Activated CD4-positive, alpha-beta T cell treated with anti-CD3 and anti-CD28 coated beads, Interleukin-2, amount 50 U/mL, for 1 hour (primary cell): ENCODE results near the gene C17orf100.
A peak's percentile ranks its signal among the peaks of the same experiment; 100 is the strongest.

Source experiments
- DNase-seq: peaks from one replicate; pipeline ENCODE4 v3.0.0-alpha.2; 2020

C17orf100 gene

DNA sequence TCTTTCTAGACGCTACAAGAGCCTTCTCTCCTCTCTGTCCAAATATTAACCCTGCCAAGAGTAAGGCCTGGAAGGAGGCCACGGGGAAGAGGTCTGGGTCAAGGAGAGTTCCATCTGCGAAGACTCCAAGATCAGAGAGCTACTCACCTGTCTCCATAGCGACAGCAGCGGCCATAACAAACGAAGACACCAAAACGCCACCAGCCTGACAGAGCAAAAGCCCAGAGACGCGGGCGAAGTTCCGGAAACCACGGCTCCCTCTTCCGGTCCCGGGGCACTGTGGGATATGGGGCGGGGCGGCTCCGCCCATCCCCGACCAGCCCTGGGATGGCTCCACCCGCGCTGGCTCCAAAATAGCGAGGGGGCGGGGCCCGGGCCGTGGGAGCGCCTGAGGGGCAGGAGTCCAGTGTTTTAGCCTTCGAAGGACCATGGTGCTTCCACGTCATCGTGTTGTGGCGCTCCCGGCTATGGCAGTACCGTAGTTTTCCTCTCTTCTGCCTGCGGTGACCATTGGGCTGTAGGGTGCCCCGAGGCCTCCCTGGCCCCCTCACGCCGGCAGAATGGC lies at the start of gene C17orf100, which contains the start of gene MED31:
Gene C17orf100 (plus strand): TSS at position 409 of the 565 bp plus-strand sequence. CDS start 152 bp downstream, at position 561.
Gene MED31 (minus strand): TSS at position 252 of the 565 bp plus-strand sequence. CDS start 77 bp downstream, at position 175.
- DNase-seq: peak; percentile 92

DNA sequence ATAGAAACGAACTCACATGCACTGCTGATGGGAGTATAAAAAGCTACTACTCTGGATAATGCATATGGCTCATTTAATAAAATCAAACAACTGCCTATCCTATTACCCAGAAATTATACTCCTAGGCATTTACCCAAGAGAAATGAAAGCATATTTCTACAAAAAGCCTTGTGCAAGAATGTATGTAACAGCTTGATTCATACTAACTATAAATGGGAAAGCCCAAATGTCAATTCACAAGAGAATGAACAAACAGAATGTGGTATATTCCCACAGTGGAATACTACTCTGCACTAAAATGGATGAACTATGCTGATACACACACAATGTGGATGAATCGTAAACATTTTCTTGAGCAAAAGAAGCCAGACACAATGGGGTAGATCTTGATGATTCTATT lies 49.4 kb upstream of the C17orf100 start:
- no peak for DNase-seq

DNA sequence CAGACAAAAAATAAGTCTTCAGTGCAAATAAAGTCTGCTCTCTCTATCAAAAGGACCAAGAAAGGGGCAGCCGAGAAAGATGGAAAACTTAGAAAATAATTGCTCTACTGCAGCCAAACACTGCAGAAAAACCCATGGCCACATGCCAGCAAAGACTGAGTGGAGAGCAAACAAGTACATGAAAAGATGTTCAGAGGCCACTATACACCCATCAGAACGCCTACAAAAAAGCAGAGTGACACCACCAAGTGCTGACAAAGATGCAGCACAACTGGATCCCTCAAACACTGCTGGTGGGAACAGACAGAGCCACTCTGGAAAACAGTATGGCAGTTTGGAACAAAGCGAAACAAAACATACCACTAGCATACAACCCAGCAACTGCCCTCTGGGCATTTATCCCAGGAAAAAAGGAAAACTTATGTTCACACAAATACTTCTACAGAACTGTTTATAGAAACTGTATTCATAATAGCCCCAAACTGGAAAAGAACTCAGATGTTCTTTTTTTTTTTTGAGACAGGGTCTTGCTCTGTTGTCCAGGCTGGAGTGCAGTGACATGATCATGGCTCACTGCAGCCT lies 47.7 kb upstream of the C17orf100 start:
- DNase-seq: no peak

DNA sequence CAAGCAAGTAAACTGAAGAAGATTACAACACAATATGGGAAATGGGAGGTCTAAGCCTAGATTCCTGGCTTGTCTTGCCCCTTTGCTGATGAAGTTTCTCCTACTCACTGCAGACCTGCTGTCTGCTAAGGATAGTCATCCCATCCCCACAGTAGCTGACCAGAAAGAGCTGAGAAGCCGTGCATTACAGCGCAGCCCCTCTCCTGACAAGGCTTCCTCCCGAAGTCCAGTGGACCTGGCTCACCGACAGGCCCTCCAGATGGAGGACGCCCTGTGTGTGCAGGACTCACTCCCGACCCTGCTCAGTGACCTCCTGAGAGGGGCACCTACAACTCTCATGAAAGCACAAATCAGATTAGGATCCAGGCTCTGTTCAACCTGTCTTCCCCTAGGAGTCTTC lies 46.4 kb upstream of the C17orf100 start:
- DNase-seq: no peak

DNA sequence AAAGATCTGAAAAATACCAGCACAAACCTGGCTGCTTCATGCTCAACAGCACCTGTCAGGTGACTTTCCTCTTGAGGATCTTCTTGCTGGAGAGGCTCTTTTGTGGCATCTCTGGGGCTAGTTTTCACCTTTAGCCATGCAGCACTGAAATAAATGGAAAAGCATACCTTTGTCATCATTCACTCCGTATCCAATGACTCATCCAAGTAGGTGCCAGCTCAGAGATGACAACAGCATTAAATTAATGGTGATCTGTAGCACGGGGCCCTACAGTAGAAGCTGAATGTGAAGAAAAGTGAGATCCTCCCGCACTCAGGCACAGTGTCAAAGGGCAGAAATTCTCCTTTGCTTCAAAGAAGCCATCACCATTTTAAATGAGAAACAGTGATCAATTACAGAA lies 43.2 kb upstream of the C17orf100 start:
- DNase-seq: no peak

DNA sequence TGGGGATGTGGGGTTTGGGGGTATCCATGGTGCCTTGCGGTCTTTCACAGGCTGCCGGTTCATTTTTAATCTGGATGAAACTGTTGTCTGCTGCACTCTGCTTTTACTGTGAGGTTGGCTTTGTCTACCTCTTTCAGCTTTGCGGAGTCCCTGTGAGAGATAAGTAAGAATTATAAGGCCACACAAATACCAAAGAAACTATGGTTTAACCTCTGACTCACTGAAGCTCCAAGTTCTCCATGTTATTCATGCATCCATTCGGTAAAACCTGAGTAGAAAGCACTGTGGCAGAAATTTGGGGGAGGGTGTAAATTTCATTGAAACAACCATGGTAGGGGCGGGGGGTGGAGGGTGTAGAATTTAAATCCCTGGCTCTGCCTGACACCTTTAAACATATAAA lies 41.6 kb upstream of the C17orf100 start:
- DNase-seq: no peak

DNA sequence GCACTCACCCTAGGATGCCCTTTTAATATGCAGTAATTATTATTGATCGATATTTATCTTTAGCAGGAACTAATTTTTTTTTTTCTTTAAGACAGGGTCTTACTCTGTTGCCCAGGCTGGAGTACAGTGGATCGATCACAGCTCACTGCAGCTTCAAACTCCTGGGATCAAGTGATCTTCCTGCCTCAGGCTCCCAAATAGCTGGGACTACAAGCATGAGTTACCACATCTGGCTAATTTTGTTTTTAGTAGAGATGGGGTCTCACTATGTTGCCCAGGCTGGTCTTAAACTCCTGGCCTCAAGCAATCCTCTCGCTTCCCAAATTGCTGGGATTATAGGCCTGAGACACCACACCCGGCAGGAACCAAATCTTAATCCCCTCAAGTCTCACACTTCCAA lies 40.3 kb upstream of the C17orf100 start:
- DNase-seq: no peak

DNA sequence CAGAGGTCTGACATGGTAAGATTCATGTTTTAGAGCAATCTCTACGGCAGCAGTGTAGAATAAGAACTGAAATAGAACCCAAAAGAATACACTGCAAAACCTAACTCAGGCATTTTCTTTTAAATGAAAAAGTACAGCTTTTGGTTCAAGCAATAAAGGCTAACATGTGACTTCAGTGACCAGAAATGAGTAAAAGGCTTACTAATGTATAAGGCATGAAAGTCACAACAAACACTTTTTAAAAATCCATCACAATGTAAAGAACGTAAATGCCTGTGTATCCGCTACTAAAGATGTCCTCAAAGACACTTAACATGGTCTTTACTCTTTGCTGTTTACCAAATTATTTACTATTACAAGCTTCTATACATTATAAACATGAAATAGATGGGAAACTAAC lies 27.6 kb upstream of the C17orf100 start:
- no peak for DNase-seq

DNA sequence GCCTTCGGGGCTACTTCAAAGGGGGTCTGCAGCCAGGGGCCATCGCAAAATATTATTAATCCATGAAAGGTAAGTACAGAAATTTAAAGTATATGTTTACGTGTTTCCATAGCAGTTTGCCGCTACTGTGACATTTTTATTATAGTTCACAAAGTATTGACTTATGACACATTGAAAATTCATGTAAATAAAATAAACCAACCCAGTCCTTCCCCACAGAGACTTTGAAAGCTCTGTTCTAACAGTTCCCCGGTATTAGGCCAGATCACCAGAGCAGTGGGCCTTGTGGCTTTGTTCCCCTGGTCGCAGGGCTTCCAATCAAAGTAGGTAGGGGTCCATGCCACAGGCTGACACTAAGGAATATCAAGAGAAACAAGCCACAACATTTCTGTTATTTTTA lies 24.9 kb upstream of the C17orf100 start:
- no peak for DNase-seq

DNA sequence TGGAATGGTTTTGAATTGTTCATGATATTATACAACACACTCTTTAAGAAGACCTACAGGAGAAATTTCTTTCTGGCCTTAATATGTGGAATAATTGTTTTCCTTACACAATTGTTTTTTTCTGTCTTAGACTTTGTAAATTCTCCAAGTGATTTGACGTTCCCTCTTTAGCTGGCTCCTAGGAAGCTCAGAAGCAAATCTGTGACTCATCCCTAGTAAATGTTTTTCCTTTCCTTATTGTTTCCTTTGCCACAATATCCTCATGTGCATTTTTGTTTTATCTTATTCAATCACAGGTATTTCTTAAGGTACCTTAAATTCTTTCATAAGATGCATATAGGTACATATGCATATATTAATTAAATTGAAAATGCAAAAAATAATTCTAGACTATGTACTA lies 24.5 kb upstream of the C17orf100 start:
- DNase-seq: no peak

DNA sequence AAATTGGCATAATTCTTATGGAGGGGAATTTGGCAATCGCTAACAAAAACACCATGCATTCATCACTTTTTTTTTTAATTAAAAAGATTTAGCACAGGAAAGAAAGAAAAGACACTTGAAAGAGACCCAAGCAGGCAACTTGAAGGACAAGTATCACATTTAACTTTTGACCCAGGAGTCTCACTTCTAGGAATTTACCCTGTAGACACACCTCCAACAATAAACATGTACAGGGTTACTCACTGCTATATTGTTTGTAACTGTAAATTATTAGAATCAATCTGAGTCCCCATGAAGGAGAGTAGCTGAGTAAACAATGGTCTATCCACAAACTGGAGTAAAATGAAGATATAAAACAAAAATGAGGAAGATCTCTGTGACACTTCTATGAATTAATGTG lies 21.2 kb upstream of the C17orf100 start:
- DNase-seq: no peak

DNA sequence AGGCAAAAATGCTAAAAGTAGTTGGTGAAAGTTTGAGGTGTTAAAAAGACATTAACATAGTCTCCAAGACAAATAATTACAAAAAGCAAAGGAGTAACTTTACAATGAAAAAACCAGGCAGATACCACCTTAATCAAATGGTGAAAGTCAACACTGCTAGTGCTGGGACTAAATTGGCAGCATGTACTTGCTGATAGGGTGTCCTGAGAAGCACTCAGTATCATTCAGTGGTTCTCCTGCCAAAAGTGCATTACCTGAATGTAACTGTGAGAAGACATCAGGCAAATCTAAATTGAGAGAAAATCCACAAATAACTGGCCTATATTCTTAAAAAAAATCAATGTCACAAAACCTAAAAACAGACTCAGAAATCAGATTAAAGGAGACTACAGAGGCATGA lies 19.0 kb upstream of the C17orf100 start:
- DNase-seq: no peak

DNA sequence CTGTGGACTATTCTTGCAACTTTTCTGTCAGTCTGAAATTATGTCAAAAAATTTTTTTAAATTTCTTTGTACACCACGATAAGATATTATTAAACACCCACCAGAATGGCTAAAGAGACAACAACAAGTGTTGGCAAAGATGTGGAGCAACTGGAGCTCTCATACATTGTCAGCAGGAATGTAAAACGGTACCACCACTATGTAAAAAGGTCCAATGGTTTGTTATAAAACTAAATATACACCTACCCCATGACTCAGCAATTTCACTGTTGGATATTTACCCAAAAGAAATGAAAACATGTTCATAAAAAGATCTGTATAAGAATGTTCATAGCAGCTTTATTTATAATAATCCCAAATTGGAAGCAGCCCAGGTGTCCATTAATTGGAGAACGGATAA lies 18.3 kb upstream of the C17orf100 start:
- DNase-seq: no peak

DNA sequence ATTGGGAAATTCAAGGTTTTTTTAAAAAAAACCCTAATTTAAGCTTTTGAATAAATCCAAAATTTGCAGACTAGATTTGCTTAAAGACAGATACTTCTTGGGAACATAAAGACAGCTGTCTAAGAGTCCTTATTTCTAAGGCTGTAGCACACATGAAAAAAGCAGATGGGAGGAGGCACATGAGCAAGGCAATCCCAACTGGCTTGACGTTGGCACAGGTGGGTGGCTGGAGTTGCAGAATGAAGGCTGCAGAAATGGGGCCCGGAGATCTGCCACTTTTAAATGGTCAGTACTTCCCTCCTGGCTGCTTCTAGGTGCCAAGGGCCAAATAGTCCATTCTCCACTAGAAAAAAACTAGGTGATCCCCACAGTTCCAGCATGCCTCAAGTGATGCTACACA lies 15.5 kb upstream of the C17orf100 start:
- no peak for DNase-seq

DNA sequence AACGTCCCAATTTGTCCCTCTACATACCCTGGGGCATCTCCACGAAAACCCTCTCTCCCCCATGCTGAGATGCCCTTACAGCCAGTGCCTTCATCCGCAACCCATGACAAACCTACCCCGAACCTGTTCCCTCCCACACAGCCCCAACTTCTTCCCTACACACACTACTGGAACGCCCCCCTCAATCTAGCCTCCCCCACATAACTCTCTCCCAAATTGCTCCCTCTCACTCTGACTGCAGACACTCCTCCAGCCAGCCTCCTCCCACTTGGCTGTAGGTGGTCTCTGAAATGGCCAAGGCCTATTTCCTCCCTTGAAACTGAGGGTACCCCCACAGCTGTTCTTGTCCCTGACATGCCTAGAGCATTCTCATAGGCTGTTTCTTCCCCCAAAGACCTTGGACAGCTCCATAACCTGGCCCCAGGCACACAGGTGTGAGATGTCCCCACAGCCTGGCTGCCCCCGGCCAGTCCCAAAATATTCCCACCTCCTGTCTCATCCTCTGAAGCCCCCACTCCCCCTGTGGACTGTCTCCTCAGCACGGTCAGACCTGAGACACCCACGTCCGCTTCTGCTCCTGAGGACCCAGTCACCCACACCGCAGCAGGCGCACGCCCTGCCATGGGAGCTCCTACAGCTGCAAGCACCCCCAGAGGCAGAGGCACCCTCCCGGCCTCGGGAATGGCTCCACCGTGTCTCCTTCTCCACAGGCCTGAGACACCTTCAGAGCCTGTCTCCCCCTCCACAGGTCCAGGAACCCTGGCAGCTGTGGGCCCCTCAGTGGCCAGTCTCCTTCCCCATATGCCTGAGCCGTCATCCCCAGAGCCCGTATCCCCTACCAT lies 14.7 kb upstream of the C17orf100 start:
- no peak for DNase-seq

DNA sequence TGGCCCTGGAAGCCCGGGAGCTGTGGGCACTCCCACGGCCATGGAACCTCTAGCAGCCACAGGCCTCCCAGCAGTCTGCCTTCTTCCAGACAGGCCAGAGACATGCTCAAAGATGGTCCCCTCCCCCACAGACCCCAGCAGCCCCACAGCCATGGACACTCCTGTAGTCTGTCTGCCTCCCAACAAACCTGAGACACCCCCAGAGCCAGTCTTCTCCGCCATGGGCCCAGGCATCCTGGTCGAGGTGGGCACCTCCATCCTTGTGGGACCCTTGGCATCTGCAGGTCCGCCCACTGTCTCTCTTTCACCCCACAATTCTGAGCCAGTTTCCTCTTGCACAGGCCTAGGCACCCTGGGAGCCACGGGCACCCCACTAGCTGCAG lies 14.1 kb upstream of the C17orf100 start:
- DNase-seq: no peak

DNA sequence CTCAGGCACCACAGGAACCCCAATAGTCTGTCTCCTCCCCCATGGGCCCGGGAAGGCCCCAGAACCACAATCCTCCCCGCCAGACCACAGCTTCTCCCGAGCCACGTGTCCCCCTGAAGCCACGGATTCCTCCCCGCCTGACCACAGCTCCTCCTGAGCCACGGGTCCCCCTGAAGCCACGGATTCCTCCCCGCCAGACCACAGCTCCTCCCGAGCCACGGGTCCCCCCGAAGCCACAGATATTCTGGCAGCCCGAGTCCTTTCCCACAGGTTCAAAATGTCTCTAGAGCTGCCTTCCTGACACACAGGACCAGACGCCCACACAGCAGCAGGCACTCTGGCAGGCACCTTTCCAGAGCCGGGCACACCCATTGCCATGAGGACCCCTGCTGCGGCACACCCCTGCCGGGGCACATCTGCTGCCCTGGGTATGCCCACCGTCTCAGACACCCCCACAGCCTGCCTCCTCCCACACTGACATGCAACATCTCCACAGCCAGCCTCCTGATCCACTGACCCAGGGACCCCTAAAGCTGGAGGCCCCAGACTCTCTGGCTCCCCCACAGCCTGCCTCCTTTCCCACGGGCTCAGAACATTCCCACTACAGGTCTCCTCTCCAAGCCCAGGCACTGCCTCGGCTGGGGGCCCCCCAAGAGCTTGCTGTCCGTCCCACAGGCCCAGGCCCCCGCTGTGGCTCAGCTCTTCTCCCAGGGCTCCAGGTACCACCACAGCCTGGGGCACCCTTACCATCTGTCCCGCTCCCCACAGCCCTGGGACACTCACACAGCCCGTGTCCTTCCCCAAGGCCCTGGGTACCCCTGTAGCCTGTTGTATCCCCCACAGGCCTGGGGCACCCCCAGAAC lies 13.3 kb upstream of the C17orf100 start:
- DNase-seq: no peak

DNA sequence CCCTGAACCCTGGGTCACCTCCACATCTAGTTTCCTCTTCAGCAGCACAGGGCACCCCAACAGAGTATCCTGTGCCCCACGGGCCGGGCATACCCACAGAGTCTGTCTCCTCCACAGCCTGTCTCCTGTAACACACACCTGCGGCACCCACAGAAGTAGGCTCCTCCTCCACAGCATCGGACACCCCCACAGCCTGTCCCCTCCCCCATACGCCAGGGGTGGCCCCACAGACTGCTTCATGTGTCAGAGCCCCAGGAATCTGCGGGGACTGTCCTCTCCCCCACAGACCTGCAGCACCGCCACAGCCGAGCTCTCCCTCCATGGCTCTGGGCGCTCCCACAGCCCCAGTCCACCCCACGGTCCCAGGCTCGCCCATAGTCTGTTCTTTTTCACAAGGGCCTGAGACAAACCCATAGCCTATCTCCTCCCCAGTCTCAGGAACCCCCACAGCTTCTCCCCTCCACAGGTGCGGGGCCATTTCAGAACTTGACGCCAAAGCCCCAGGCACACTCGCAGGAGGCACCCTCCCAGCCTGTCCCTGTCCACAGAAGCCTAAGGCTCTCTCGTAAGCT lies 12.5 kb upstream of the C17orf100 start:
- DNase-seq: no peak

DNA sequence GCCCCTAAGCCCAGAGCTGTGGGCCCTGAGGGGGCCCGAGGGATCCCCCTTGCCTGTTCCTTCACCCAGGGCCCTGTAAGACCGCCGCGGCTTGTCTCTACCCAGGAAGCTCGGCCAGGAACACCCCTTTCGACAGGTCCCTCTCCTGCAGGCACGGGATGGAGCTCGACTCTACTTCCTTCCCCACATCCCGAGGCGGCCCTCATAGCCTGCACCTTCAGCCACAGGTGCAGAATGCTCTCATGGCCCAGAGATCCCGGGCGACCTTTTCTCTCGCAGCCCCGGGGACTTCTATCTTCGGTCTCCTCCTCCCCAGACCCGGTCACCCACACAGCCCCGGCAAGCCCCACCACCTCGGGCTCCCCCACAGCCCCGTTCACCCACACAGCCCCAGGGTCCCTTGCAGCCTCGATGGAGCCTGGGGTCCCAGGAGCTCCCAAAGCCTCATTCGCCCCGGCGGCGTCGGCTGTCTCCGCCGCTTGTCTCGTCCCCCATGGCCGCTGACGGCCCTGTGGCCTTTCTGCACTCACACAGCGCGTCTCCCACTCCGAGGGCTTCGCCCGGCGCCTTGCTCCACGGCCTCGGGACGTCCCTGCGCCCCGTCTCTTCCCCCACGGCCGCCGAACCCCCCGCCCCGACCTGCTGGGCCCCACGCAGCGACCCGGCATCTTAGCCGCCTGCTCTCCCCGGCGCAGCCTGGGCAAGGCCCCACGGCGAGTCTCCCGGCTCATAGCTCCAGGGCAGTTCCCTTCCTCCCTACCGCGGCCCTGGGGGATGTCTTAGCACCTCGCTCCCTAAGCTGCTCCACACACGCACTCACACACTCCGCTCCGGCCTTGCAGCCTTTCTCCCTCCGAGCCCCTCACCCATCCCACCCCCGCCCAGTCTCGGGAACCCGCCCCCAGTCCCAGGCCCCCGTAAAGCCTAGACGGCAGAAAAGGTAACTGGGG lies 11.7 kb upstream of the C17orf100 start:
- no peak for DNase-seq

DNA sequence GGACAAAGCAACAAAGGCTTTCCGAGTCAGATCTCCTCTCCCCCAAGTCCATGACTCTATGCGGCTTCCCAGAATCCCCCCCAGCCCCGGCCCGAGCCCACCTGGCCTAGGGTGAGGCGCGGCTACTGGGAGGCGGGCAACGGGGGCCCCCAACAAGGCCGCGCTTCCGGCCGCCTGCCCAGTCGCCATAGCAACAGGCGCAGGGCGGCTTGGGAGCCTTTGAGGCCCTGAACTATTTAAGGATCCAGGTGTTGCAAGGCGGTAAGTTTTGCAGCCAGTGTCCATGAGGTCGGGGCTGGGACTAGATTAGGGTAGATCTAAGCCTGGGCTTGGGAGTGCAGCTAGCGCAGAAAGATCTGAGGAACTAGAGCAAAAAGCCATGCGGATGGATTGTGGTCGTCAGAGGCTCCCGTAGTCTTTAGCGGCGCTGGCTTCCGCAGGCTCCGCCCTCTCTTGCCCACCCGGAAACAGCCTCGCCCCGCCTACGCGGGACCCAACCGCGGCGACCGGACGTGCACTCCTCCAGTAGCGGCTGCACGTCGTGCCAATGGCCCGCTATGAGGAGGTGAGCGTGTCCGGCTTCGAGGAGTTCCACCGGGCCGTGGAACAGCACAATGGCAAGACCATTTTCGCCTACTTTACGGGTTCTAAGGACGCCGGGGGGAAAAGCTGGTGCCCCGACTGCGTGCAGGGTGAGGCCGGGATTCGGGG lies 10.9 kb upstream of the C17orf100 start, which contains the start of the genes KIAA0753 and TXNDC17:
Gene KIAA0753 (minus strand): TSS at position 176 of the 711 bp plus-strand sequence. CDS start 5,608 bp downstream, outside the sequence.
Gene TXNDC17 (plus strand): TSS at position 525 of the 711 bp plus-strand sequence. CDS start 23 bp downstream, at position 548.
- DNase-seq: peak; percentile 83
